ENCODE results near the gene PPM1H. TPM values are rescaled to one million over a fixed set of nuclear protein-coding genes. Genes with fewer than 3 reads are reported as not detected.

The PPM1H gene
- total and polyA plus RNA-seq, 4 donors = 2.3 to 7.2 (median 4.1) TPM

DNA sequence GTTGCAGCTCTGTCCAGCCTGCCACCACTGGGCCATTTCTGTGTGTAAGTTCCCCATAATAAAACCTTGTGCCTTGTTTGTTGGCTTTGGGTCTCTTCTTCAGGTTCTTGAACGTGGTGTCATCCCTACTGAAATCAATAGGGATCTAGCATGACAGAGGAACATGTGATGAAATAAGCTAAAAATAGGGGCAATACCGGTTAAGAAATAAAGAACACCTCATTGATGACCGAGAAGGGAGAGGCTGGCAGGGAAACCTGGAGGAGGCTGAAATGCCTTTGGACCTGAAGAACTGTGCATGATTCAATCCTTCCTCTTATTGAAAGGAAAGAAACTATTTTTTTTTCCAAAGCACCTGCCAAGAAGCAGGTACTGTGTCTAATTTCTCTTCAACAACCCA is 172.3 kb downstream of the PPM1H start:
- H3K27ac ChIP-seq (ENCODE audit: low read depth in 1 of 2, low read length in 2 of 2) = no peak overlapping the region

DNA sequence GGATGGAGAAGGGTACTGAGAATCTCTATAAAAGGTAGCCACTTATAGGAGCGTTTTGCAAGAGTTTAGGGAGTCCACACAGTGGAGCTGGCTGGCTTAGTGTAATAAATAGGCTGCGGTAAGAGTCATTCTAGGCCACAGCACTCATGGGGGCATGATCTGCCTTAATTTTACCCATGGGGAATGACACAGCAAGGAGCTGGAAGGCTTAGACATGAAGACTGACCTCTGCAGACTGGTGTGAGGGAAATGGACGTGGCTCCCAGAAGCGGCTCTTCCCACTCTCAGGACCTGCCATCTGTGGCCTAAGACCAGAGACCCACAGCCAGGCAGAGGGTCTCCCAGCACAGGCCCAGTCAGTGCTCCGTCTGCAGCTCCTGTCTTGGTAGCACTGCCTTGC is 173.3 kb downstream of the PPM1H start:
- no peaks in the 10 kb centered on the region for H3K9me3 ChIP-seq (ENCODE audit: control insufficient read depth in 4 of 4, low read length in 3 of 4)
- no peaks in the 10 kb centered on the region for H3K27me3 ChIP-seq (ENCODE audit: control insufficient read depth in 4 of 4, insufficient read depth in 4 of 4, low read length in 3 of 4)
- WGBS = 93% methylated on average over 5 of the region's 5 CpGs
- no peak overlapping the region for H3K4me3 ChIP-seq (ENCODE audit: low read depth in 1 of 3, low read length in 3 of 3)
- H3K36me3 ChIP-seq (ENCODE audit: control insufficient read depth in 4 of 4, insufficient read depth in 3 of 4, low read depth in 1 of 4, low read length in 3 of 4) = no peaks in the 10 kb centered on the region
- TF ChIP-seq, protein P1, sequence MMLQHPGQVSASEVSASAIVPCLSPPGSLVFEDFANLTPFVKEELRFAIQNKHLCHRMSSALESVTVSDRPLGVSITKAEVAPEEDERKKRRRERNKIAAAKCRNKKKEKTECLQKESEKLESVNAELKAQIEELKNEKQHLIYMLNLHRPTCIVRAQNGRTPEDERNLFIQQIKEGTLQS (IDR thresholded peaks at IDR 0.05) = no peak
- TF ChIP-seq FOXA2 (IDR thresholded peaks at IDR 0.05) (no peak), GABPA (IDR thresholded peaks at IDR 0.05 in 1 of 2, conservative IDR thresholded peaks at IDR 0.05 in 1 of 2) (no peak), YY1 (IDR thresholded peaks at IDR 0.05) (no peak), HNF4A (conservative IDR thresholded peaks at IDR 0.05) (no peak), HNF4G (IDR thresholded peaks at IDR 0.05) (no peak), RXRA (IDR thresholded peaks at IDR 0.05) (no peak), FOXA1 (IDR thresholded peaks at IDR 0.05) (no peak), JUND (IDR thresholded peaks at IDR 0.05) (no peak), NR2F2 (IDR thresholded peaks at IDR 0.05) (no peak), EGR1 (IDR thresholded peaks at IDR 0.05; ENCODE audit: low read depth in 2 of 2) (no peak), SP1 (IDR thresholded peaks at IDR 0.05) (no peak)
- TF ChIP-seq, protein P2, sequence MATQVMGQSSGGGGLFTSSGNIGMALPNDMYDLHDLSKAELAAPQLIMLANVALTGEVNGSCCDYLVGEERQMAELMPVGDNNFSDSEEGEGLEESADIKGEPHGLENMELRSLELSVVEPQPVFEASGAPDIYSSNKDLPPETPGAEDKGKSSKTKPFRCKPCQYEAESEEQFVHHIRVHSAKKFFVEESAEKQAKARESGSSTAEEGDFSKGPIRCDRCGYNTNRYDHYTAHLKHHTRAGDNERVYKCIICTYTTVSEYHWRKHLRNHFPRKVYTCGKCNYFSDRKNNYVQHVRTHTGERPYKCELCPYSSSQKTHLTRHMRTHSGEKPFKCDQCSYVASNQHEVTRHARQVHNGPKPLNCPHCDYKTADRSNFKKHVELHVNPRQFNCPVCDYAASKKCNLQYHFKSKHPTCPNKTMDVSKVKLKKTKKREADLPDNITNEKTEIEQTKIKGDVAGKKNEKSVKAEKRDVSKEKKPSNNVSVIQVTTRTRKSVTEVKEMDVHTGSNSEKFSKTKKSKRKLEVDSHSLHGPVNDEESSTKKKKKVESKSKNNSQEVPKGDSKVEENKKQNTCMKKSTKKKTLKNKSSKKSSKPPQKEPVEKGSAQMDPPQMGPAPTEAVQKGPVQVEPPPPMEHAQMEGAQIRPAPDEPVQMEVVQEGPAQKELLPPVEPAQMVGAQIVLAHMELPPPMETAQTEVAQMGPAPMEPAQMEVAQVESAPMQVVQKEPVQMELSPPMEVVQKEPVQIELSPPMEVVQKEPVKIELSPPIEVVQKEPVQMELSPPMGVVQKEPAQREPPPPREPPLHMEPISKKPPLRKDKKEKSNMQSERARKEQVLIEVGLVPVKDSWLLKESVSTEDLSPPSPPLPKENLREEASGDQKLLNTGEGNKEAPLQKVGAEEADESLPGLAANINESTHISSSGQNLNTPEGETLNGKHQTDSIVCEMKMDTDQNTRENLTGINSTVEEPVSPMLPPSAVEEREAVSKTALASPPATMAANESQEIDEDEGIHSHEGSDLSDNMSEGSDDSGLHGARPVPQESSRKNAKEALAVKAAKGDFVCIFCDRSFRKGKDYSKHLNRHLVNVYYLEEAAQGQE (IDR thresholded peaks at IDR 0.05) = no peak
- TF ChIP-seq, protein P3, sequence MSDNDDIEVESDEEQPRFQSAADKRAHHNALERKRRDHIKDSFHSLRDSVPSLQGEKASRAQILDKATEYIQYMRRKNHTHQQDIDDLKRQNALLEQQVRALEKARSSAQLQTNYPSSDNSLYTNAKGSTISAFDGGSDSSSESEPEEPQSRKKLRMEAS (IDR thresholded peaks at IDR 0.05) = no peak
- TF ChIP-seq, protein P4, sequence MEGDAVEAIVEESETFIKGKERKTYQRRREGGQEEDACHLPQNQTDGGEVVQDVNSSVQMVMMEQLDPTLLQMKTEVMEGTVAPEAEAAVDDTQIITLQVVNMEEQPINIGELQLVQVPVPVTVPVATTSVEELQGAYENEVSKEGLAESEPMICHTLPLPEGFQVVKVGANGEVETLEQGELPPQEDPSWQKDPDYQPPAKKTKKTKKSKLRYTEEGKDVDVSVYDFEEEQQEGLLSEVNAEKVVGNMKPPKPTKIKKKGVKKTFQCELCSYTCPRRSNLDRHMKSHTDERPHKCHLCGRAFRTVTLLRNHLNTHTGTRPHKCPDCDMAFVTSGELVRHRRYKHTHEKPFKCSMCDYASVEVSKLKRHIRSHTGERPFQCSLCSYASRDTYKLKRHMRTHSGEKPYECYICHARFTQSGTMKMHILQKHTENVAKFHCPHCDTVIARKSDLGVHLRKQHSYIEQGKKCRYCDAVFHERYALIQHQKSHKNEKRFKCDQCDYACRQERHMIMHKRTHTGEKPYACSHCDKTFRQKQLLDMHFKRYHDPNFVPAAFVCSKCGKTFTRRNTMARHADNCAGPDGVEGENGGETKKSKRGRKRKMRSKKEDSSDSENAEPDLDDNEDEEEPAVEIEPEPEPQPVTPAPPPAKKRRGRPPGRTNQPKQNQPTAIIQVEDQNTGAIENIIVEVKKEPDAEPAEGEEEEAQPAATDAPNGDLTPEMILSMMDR (IDR thresholded peaks at IDR 0.05; ENCODE audit: low read depth, low read length, missing input control) = no peak
- H3K27ac ChIP-seq (ENCODE audit: low read depth in 1 of 2, low read length in 2 of 2) = no peak overlapping the region
- no peak overlapping the region for H3K9ac ChIP-seq (ENCODE audit: low read depth in 1 of 2, low read length in 2 of 2)
- no peak for DNase-seq (ENCODE audit: low spot score)
- H3K4me1 ChIP-seq (ENCODE audit: control insufficient read depth in 4 of 4, insufficient read depth in 4 of 4, low read length in 3 of 4) = peaks cover 3 to 17% (median 9%) of the 10 kb centered on the region in 4 donors

More for the DNA sequence above, 172.3 kb downstream of the PPM1H start:
- Histone ChIP-seq H3K36me3 (ENCODE audit: control insufficient read depth in 4 of 4, insufficient read depth in 3 of 4, low read depth in 1 of 4, low read length in 3 of 4) (no peaks in the 10 kb centered on the region), H3K9ac (ENCODE audit: low read depth in 1 of 2, low read length in 2 of 2) (no peak overlapping the region), H3K4me3 (ENCODE audit: low read depth in 1 of 3, low read length in 3 of 3) (no peak overlapping the region), H3K9me3 (ENCODE audit: control insufficient read depth in 4 of 4, low read length in 3 of 4) (no peaks in the 10 kb centered on the region), H3K4me1 (ENCODE audit: control insufficient read depth in 4 of 4, insufficient read depth in 4 of 4, low read length in 3 of 4) (peaks cover 3 to 17% (median 9%) of the 10 kb centered on the region in 4 donors), H3K27me3 (ENCODE audit: control insufficient read depth in 4 of 4, insufficient read depth in 4 of 4, low read length in 3 of 4) (no peaks in the 10 kb centered on the region)
- TF ChIP-seq JUND (IDR thresholded peaks at IDR 0.05) (no peak), YY1 (IDR thresholded peaks at IDR 0.05) (no peak), RXRA (IDR thresholded peaks at IDR 0.05) (peak; percentile 50 to 58), HNF4A (conservative IDR thresholded peaks at IDR 0.05) (peak in 1 of 2 donors; percentile 19), RAD21 (IDR thresholded peaks at IDR 0.05) (no peak), EGR1 (IDR thresholded peaks at IDR 0.05; ENCODE audit: low read depth in 2 of 2) (no peak)
- TF ChIP-seq, protein P2 (IDR thresholded peaks at IDR 0.05) = no peak
- TF ChIP-seq, protein P5, sequence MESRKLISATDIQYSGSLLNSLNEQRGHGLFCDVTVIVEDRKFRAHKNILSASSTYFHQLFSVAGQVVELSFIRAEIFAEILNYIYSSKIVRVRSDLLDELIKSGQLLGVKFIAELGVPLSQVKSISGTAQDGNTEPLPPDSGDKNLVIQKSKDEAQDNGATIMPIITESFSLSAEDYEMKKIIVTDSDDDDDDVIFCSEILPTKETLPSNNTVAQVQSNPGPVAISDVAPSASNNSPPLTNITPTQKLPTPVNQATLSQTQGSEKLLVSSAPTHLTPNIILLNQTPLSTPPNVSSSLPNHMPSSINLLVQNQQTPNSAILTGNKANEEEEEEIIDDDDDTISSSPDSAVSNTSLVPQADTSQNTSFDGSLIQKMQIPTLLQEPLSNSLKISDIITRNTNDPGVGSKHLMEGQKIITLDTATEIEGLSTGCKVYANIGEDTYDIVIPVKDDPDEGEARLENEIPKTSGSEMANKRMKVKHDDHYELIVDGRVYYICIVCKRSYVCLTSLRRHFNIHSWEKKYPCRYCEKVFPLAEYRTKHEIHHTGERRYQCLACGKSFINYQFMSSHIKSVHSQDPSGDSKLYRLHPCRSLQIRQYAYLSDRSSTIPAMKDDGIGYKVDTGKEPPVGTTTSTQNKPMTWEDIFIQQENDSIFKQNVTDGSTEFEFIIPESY (IDR thresholded peaks at IDR 0.05) = no peak
- DNase-seq (ENCODE audit: low spot score) = no peak
- WGBS = 41% methylated on average over 3 of the region's 3 CpGs

All from liver (tissue), 9 donors.